GM21576 (cell line): ENCODE results near the gene THEM5.
"Not testable (repeated sequence)": the region's sequence is repeated elsewhere in the genome, so short reads cannot be mapped to it uniquely, and the experiment has no call there.

Experiments
- ATAC-seq: cut with Tn5 transposase; IDR thresholded peaks from one replicate; pipeline ENCODE4 v1.9.1; 2021; ENCODE audit warnings: mild to moderate bottlenecking, moderate library complexity; ENCODE audit not compliant: unreplicated experiment

The THEM5 gene

GRCh38 chr1:151853411-151853943 is at the start of gene THEM5:
Gene THEM5 (minus strand): TSS chr1:151853712. CDS start chr1:151853565, 147 bp downstream.
- ATAC-seq: no peak

- no peak for ATAC-seq
Observed at GRCh38 chr1:151902858-151903257, 49.3 kb upstream of the THEM5 start.

GRCh38 chr1:151900804-151901203 is 47.3 kb upstream of the THEM5 start:
- ATAC-seq: not testable (repeated sequence)

GRCh38 chr1:151898519-151898991 is 45.0 kb upstream of the THEM5 start:
- ATAC-seq: no peak

GRCh38 chr1:151897991-151898431 is 44.5 kb upstream of the THEM5 start:
- ATAC-seq: no peak

- no peak for ATAC-seq
Observed at GRCh38 chr1:151893176-151893924, 39.8 kb upstream of the THEM5 start.

- ATAC-seq: no peak
Observed at GRCh38 chr1:151892190-151892589, 38.7 kb upstream of the THEM5 start.

GRCh38 chr1:151891512-151891911 is 38.0 kb upstream of the THEM5 start:
- ATAC-seq: no peak

GRCh38 chr1:151888972-151889570 is 35.6 kb upstream of the THEM5 start:
- no peak for ATAC-seq

GRCh38 chr1:151887028-151887427 is 33.5 kb upstream of the THEM5 start:
- ATAC-seq: no peak

- ATAC-seq: no peak
Observed at GRCh38 chr1:151885479-151885878, 32.0 kb upstream of the THEM5 start.

GRCh38 chr1:151884879-151885278 is 31.4 kb upstream of the THEM5 start:
- ATAC-seq: not testable (repeated sequence)

- ATAC-seq: not testable (repeated sequence)
Observed at GRCh38 chr1:151884445-151884844, 30.9 kb upstream of the THEM5 start.

GRCh38 chr1:151883898-151884297 is 30.4 kb upstream of the THEM5 start:
- ATAC-seq: not testable (repeated sequence)

- not testable (repeated sequence) for ATAC-seq
Observed at GRCh38 chr1:151882918-151883317, 29.4 kb upstream of the THEM5 start.

- ATAC-seq: no peak
Observed at GRCh38 chr1:151882466-151882865, 29.0 kb upstream of the THEM5 start.

GRCh38 chr1:151881479-151881878 is 28.0 kb upstream of the THEM5 start:
- ATAC-seq: no peak

- ATAC-seq: no peak
Observed at GRCh38 chr1:151875419-151876097, 22.0 kb upstream of the THEM5 start.

- ATAC-seq: not testable (repeated sequence)
Observed at GRCh38 chr1:151872776-151873175, 19.3 kb upstream of the THEM5 start.

GRCh38 chr1:151871284-151872030 is 17.9 kb upstream of the THEM5 start:
- ATAC-seq: no peak

- ATAC-seq: no peak
Observed at GRCh38 chr1:151868486-151868885, 15.0 kb upstream of the THEM5 start.
